Effector CD4-positive, alpha-beta T cell (primary cell): ENCODE results near the gene F7.
"Not testable (repeated sequence)": the region's sequence is repeated elsewhere in the genome, so short reads cannot be mapped to it uniquely, and the experiment has no call there.

Experiments used
- DNase-seq: peaks from one replicate; pipeline ENCODE4 v3.0.0-alpha.2; 2020

The F7 gene

GRCh38 chr13:113087923-113088690 is 17.5 kb upstream of the F7 start:
- DNase-seq: no peak

GRCh38 chr13:113088691-113089020 is 16.9 kb upstream of the F7 start:
- DNase-seq: no peak

- no peak for DNase-seq
Measured at GRCh38 chr13:113089693-113090414, 15.7 kb upstream of the F7 start.

- no peak for DNase-seq
Measured at GRCh38 chr13:113090415-113090770, 15.2 kb upstream of the F7 start.

GRCh38 chr13:113090806-113091205 is 14.8 kb upstream of the F7 start:
- no peak for DNase-seq

- DNase-seq: no peak
Measured at GRCh38 chr13:113091211-113091771, 14.3 kb upstream of the F7 start.

GRCh38 chr13:113091891-113092775 is 13.5 kb upstream of the F7 start:
- no peak for DNase-seq

GRCh38 chr13:113092776-113093579 is 12.6 kb upstream of the F7 start:
- no peak for DNase-seq

GRCh38 chr13:113093580-113094409 is 11.8 kb upstream of the F7 start:
- DNase-seq: no peak

- no peak for DNase-seq
Measured at GRCh38 chr13:113094410-113094800, 11.2 kb upstream of the F7 start.

- no peak for DNase-seq
Measured at GRCh38 chr13:113095146-113096051, 10.2 kb upstream of the F7 start.

- no peak for DNase-seq
Measured at GRCh38 chr13:113096052-113096744, 9.4 kb upstream of the F7 start.

GRCh38 chr13:113096745-113097305 is 8.8 kb upstream of the F7 start:
- no peak for DNase-seq

GRCh38 chr13:113097651-113098050 is 7.9 kb upstream of the F7 start:
- DNase-seq: no peak

- no peak for DNase-seq
Measured at GRCh38 chr13:113098162-113098732, 7.3 kb upstream of the F7 start.

GRCh38 chr13:113099142-113099541 is 6.4 kb upstream of the F7 start:
- DNase-seq: no peak

GRCh38 chr13:113102302-113102701 is 3.3 kb upstream of the F7 start:
- DNase-seq: not testable (repeated sequence)

- DNase-seq: no peak
Measured at GRCh38 chr13:113102727-113103126, 2.9 kb upstream of the F7 start.

GRCh38 chr13:113103646-113104045 is 1.9 kb upstream of the F7 start:
- DNase-seq: no peak
